HG03045 (cell line): ENCODE data around the gene CACNA1C.

Experiments used
- ATAC-seq: cut with Tn5 transposase; IDR thresholded peaks from one replicate; pipeline ENCODE4 v1.9.1; 2021; ENCODE audit warnings: mild to moderate bottlenecking, moderate library complexity; ENCODE audit not compliant: unreplicated experiment

CACNA1C gene

DNA sequence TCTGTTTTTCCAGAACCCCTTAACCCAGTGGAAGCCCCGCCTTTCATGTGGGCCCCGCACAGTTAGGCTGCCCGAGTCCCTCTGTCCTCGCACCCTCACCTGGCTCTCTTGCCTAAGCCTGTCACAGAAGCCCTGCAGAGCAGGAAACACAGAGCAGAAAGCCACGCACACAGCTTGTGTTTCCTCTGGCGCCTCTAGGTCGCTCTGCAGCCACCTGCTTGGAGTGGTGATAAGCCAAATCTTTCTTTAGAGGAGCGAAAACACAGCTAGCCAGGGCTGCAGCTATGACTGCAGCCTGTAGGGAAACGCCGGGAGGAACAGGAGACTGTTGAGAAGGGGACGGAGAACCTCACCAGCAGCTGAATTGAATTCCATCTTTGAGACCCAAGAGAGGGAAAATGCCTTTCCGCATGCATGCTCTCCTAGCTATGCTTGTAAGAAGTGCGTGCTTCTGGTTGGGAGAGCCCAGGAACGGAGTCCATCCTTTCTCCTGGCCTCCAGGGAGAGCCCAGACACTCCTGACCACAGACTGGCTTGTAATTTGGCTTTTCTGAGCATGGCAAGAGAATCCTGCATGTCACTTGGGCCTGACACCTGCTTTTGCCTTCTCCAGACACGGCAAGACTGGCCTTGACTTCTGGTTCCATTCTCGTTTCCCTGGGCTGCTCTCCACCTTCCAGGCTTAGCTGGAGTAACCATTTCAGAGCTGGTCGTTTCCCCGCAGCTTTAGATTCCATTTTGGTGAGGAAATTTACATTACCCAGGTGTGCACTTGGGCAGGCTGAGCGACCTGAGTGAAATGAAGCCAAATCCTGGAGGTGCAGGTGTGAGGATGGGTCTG, 301.6 kb downstream of the CACNA1C start:
- ATAC-seq = no peak

DNA sequence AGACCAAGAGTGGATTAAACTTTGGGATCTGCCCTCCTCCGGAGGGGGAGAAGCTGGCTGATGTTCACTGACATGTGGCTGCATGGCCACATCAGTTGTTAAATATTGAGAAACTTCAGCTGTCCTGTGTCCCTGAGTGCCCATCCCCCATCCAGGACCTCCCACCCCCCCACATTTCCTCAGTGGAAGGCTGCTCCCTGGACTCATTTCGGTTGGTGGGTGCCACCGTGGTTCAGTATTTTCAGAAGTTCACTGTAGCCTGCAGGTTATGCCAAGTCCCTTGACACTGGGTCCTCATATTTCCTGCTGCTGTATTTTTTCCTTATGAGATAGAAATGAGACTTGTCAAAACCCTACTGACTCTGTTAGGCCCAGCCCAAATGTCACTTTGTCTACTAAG, 302.4 kb downstream of the CACNA1C start:
- ATAC-seq = no peak

DNA sequence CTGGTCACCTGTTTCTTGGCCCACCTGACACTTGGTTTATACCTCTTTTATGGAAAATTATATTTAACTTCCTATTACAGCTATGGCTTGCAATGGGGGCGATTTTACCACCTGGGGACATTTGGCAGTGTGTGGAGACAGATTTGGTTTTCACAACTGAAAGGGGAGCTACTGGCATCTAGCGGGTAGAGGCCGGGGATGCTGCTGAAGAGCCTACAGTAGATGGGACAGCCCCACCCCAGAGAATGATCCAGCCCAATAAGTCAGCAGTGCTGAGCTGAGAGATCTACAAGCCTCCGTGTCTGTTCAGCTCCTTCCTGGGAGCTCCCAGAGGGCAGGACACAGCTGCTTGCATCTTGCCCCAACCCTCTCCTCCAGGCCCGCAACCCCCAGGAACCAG, 302.8 kb downstream of the CACNA1C start:
- no peak for ATAC-seq

DNA sequence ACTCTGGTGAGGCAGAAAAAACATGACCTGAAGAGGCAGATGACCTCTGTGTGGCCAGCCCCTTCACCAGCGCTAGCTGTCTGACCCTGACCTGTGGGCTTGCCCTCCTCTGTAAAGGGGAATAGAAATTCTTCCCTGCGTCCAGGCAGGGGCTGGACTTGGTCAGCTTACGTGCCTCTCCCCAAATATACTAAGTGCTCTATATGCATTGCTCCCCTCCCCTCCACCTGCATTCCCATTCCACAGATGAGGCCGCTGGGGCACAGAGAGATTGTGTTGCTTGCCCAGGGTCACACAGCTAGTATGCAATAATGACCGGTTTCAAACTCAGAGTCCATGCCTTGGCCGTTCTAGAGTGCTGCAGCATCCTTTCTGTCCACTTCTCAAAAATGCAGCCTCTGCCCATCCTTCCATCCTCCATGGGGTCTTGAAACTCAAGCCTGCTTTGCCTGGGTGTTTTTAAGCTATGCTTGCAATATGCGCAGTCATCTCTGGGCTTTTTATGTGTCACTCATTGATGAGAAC, 303.9 kb downstream of the CACNA1C start:
- no peak for ATAC-seq

DNA sequence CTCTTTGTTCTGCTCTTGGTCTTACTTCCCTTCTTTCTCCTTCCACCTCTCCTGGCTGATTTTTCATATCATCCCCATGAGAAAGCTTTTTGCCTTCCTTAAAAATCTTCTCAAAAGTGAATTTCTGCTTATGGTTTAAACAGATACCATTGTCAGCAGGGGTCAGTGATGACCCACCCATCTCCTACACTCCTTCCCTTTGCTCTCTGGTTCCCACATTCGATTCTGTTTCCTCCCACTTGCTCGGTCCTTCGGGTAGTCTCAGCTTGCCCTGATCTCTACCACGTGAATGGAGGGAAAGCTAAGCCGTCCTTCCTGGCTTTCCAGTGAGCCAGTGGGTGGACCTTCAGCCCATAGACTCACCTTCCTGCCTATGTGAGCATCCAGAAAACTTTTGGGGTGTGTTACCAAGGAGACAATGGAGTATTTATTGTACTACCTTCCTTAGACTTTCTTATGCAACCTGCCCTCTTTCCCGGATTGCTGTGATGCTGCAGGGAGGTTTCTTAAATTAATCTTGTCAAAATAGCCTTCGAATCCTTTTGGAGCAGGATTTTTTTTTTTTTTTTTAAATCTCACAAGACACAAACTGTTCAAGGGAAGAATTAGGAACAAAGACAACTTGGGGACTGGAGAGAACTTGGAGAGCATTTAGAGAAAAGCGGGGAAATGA, 306.3 kb downstream of the CACNA1C start:
- no peak for ATAC-seq

DNA sequence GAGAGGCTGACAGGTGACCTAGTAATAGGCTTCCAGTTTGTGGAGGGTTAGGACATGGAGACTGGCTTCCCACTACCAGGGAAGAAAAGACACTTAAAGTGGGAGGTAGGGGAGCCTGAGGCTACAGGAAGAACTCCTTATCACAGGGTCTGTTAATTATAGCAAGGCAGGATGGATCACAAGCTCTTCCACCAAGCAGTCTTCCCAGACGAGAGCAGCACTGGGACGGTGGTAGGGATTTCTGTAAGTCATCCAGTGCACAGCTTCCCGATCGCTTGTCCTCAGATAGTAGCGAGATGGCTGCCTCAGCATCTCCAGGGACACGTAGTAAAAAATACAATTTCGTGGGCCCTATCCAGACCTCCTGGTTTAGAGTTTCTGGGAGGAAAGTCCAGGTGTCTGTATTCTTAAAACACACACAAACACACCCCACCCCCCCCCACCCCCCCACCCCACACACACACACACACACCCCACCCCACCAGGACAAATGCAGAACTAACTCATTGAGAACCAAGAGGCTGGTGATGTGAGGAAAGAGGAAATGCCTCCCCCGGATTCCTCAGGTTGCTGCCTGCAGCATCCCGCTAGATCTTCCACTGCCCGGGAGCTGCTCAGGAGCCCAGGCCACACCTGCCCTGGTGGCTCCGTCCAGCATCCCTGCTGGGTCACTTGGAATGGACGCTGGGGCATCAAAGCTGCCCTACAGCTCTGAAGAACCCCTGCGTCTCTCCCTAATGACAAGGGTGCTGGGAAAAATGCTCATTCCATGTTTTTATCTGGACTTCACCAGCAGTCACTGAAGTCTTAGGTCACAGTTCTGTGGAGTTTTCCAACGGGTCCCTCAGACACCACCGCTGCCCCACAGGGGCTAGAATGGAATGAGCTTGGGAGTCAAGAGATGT, 307.2 kb downstream of the CACNA1C start:
- no peak for ATAC-seq

DNA sequence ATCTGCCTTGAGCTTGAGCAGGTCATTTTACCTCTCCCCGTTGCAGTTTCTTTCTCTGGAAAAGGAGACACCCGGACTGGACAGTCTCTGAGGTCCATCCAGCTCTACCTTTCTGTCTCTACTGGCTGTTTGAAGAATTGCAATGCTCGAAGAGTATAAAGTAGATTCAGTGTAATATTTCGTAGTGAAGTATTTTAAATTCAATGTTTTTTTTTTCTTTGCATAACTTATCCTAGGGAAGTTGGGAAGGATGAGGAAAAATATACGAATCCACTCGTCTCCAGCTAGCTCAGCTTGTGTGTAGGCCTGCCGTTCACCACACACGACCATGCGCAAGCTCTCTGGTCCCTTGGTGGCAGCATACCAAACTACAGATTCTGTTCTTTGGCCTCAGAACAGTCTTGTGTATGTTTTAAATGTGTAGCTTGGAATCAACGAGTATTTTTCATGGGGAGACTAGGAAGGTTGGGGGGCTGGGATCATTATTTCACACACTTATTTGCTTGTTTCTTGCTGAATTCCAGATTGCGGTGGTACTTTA, 307.9 kb downstream of the CACNA1C start:
- no peak for ATAC-seq

DNA sequence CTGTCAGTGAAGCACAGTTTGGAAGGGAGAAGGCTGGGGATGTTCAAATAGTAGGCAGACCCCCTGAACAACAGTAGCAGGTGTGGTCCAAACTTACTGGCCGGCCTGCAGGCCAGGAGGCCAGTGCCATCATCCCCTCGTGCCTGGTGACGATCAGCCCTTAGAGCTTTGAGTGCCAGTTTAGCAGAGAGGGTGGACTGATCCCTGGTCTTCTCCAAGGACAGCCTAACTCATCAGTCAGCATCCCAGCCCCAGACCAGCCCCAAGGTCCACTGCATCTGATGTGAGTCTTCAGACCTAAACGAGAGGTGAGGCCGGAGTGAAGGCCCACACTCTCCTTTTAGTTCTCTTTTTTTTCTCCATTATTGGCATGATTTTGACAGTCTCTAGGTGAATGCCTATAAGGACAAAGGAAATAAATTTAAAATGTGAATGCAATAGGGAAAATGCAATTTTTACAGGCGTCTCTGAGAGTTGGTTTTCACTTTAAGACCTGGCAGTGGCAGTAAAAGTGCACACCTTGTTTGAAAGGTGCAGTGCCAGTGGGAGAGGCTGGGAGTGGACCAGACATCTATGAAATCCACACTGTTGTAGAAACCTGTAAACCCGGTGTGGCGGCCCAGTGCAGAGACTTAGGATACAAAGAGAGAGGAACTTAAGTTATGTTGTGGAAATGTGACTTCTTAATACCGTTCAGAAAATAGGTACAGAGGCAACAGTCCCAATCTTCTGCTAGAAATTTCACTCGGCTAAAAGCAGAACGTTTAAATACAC, 311.2 kb downstream of the CACNA1C start:
- ATAC-seq = no peak

DNA sequence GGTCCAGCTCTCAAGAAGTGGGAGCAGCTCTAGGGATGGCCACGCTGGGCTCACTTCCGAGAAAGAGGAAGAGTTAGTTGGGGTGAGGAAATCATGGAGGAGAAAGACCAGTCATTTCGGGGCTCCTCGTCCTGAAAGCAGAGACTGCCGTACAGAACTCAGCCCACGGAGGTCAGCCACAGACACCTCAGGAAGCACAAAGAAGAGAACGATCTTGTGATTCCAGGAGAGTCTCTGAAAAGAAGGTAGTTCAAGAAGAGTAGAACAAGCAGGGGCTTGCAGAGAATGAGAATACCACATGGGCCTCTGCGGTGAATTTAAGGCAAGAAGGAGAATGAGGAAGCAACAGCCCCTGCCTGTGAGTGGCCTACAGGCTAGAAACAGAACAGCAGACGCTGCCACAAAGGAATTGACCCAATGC, 311.9 kb downstream of the CACNA1C start:
- no peak for ATAC-seq

DNA sequence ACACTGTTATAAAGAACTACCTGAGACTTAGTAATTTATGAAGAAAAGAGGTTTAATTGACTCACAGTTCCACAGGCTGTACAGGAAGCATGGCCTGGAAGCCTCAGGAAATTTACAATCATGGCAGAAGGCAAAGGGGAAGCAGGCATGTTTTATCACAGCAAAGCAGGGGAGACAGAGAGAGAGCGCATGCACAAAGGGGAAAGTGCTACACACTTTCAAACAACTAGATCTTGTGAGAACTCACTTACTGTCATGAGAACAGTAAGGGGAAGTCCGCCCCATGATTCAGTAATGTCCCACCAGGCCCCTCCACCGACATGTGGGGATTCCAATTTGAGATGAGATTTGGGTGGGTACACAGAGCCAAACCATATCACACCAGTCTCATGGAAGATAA, 313.9 kb downstream of the CACNA1C start:
- ATAC-seq = no peak

DNA sequence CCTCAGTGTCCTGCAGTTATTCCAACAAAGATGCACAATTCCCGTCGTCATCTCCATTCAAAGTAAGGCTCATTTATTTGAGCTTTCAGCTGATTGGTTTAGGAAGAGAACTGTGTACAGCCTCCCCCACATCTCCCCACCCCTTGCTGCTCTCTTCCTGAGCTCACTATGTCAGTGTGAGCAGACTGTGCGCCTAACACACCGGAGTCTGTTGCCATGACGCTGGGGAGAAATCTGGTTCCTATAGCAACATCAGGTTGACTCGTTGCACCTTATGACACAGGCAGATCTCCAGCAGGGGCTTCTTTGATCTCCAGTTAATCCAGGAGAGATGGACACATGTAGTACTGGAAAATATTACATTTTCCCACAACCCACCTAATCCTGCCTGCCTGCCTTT, 319.4 kb downstream of the CACNA1C start:
- no peak for ATAC-seq

DNA sequence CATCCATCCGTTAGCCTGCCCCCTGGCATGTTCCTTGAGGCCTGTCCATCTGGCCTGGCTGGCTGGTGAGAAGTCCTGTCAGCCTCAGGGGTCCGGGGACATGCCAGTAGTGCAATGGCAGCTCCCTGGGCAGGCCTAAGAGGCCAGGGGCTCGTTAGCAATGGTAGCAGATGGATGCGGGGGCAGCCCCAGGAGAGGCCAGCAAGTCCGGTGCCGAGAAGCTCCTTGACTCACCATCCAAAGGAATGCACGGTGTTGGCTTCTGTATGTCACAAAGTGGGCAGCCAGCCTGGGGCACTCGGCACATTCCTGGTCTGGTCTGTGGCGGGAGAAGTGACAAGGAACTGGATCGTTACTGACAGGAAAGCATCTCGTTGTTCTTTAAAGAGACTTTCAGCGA, 319.9 kb downstream of the CACNA1C start:
- no peak for ATAC-seq

DNA sequence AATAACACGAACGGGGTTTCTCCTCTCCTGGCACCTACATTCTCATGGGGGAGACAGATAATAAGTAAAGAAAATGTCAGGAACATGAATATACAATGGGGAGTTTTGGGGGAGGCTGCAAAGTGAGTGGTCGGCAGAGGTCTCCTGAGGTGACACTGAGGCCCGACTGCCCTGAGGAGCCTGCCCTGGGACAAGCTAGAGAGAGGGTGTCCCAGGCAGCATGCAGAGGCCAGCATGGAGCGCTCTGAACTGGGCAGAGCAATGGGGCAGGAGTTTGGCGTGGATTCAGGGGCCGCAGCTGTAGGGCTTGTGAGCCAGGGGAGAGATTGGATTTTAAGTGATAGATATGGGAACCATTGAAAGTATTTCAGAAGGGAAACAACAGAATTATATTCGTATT, 320.5 kb downstream of the CACNA1C start:
- no peak for ATAC-seq

DNA sequence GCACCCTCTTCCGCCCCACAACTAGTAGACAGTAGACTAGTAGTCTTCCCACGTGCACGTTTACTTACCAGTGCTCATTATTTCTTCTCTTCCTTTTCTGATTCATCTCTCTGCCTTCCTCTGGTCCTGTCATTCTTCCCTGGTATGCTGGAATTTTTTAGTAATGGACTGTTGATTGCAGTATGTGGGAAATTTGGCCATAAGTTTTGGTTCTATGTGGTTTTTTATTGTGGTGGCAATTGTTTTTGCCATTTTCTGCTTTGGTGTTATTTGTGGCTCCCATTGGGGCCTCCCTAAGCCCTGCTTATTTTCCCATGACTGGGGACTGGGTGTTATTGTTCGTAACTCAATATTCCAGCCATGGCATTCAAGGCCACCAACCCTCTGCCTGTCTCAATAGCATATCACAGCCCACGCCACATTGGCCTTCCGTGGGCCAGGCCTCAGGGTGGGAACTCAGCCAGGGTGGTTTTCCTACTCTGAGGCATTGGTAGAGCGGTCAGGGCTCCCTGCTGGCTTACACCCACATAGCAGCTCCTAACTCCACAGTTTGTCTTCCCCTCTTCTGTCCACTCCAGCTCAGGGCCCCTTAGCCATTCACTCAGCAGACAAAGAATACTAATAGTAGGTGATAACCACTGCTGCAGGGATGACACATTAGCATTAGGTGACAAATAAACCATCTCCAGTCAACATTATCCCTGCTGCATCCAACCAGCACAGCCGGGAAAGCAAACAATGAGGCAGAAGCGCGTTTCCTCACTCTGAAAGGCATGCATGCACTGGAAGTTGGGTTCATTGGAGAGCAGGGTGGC, 321.5 kb downstream of the CACNA1C start:
- no peak for ATAC-seq

DNA sequence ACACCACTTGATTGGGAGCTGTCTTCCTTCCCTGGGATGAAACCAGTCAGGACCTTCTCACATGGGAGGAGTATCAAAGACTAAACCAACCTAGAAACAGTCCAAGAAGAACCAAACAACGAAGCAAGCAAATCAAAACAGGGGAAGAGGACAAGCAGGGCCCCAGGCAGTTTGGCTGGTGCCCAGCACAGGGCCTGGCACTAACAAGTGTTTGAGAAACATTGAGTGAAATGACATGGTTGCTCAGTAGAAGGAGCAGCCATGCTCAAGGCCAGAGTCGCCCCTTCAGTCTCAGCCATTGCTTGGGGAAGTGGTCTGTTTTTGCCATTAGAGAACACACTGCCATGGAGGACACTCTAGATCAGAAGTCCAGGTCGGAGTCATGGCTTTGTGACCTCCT, 323.1 kb downstream of the CACNA1C start:
- ATAC-seq = no peak

DNA sequence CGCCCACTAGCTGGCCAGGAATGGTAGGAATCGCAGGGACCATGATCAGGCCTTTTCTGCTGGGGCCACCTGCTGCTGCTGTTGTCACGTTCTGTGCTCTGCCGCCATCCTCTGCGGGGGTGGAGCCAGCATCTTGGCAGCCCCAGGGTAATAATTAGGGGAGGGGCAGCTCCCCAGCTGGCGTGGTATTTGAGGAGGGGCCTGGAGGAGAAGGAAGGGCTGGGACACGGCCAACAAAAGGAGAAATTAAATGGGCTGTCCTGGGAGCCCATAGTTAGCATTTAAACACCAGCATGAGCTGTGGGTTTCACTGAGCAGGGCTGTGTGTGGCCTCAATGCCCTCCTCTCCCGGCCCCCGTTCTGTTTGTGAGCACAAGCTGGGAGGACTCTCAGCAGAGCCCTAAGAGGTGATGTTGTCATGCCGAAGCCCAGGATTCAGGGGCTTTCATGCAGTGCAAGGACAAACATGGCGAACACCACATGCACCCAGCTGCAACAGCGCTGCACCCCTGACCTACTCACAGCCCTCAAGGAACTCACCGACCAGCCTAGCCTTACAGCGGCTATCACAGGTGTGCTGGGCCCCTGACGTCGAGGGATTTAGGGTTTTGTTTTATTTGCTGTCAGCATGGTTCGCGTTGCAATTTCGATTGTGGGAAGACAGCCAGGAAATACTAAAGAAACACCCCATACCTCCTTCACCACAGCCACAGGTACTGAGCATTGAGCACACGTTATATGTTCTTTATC, 324.3 kb downstream of the CACNA1C start:
- no peak for ATAC-seq

DNA sequence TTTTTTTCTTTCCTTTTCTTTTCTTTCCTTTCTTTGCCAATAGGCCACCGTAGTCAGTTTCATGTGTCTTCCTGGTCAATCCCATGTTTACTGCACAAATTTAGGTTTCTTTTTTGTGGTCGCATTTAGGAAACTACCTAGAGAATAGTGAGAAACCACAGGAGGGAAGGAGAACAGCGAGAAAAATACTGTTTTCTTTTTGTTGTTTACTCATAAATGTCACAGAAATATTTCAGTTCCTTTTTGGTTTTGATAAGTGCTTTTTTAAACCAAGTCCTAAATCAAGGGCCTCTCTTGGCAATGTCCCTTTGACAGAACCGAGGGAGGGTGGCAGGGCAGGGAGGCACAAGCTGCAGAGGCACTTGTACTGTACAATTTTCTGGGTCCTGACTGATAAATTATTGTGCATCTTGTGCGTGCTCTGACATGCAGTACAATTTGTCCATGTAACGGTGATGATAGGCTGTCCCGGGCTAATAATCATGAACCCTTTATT, 326.1 kb downstream of the CACNA1C start:
- no peak for ATAC-seq

DNA sequence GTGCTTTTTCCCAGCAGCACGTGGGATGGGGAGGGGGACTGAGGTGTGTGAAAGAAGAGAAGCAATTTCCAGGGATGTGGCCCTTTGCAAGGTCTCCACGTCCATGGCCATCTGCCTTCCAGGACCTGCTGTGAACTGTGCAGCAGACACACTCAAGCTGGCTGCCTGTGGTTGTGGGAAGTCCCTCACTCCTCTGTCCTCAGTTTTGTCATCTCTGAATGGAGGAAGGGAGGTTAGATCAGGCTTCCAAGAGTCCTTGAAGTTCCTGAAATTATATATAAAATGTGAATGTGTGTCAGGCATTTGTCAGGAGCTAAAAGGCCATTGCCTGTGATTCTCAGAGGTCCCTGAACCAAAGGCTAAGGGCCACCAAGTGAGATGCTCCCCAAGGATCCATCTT, 328.2 kb downstream of the CACNA1C start:
- no peak for ATAC-seq
